ENCODE results near the gene CHMP2A.

Gene CHMP2A

GRCh38 chr19:58569943-58570670, 15.2 kb upstream of the CHMP2A start:
- DNase-seq = no peak

GRCh38 chr19:58569191-58569942, 14.5 kb upstream of the CHMP2A start:
- no peak for DNase-seq

- DNase-seq = no peak
Observed at GRCh38 chr19:58568453-58569130, 13.7 kb upstream of the CHMP2A start.

GRCh38 chr19:58566989-58567388, 12.1 kb upstream of the CHMP2A start:
- DNase-seq = no peak

GRCh38 chr19:58563823-58564222, 8.9 kb upstream of the CHMP2A start:
- DNase-seq = no peak

GRCh38 chr19:58563034-58563573, 8.2 kb upstream of the CHMP2A start:
- no peak for DNase-seq

GRCh38 chr19:58562122-58563033, 7.5 kb upstream of the CHMP2A start:
- DNase-seq = no peak

GRCh38 chr19:58561373-58562121, 6.6 kb upstream of the CHMP2A start:
- DNase-seq = no peak

- no peak for DNase-seq
Observed at GRCh38 chr19:58560921-58561320, 6.0 kb upstream of the CHMP2A start.

GRCh38 chr19:58560007-58560887, 5.3 kb upstream of the CHMP2A start:
- DNase-seq = no peak

GRCh38 chr19:58559275-58560006, 4.5 kb upstream of the CHMP2A start:
- DNase-seq = no peak

- no peak for DNase-seq
Observed at GRCh38 chr19:58558623-58559274, 3.8 kb upstream of the CHMP2A start.

- DNase-seq = no peak
Observed at GRCh38 chr19:58558066-58558622, 3.2 kb upstream of the CHMP2A start, which contains the start of gene UBE2M. UBE2M (minus strand) TSS chr19:58558611; CDS start chr19:58558381, 230 bp downstream.

- no peak for DNase-seq
Observed at GRCh38 chr19:58557221-58558065, 2.5 kb upstream of the CHMP2A start.

- DNase-seq = no peak
Observed at GRCh38 chr19:58556622-58557220, 1.8 kb upstream of the CHMP2A start.

GRCh38 chr19:58555920-58556621, 1.2 kb upstream of the CHMP2A start:
- no peak for DNase-seq

GRCh38 chr19:58555369-58555885, 522 bp upstream of the CHMP2A start:
- no peak for DNase-seq
